PFSK-1 (cell line): ENCODE measurements around the gene CHMP5.

Experiments used
- FOXP2 ChIP-seq: optimal IDR thresholded peaks from 2 replicates; pipeline ENCODE3; 2011; ENCODE audit warnings: borderline replicate concordance, control low read depth, inconsistent platforms; ENCODE audit not compliant: insufficient read depth; ENCODE audit errors: extremely low read length, extremely low read depth
- POLR2AphosphoS5 ChIP-seq: IDR thresholded peaks from 2 replicates; pipeline ENCODE4 v1.6.1; 2012; ENCODE audit warnings: low read depth, mild to moderate bottlenecking, control low read depth, low read length, moderate library complexity
- REST ChIP-seq, 2 experiments: IDR thresholded peaks; 2 replicates each; pipeline versions ENCODE4 v1.6.1 to v1.8.0; 2011 to 2012; ENCODE audit warnings: low read depth in 2 of 2, low read length in 2 of 2, control low read depth in 1 of 2, inconsistent platforms in 1 of 2, mild to moderate bottlenecking in 1 of 2, moderate library complexity in 1 of 2; ENCODE audit not compliant: insufficient read depth in 1 of 2
- SIN3A ChIP-seq: IDR thresholded peaks from 2 replicates; pipeline ENCODE4 v1.6.1; 2012; ENCODE audit warnings: mild to moderate bottlenecking, low read length, moderate library complexity, borderline replicate concordance; ENCODE audit not compliant: insufficient read depth
- TAF1 ChIP-seq: IDR thresholded peaks from 2 replicates; pipeline ENCODE4 v1.6.1; 2012; ENCODE audit warnings: low read length, control low read depth, borderline replicate concordance; ENCODE audit not compliant: insufficient read depth

The CHMP5 gene

GRCh38 chr9:33255471-33255870 is 9.4 kb upstream of the CHMP5 start:
- TF ChIP-seq SIN3A (no peak), TAF1 (no peak), POLR2AphosphoS5 (no peak), REST (IDR thresholded peaks at IDR 0.05; ENCODE audit: insufficient read depth in 1 of 2, low read depth in 2 of 2, low read length in 2 of 2) (no peak), FOXP2 (no peak)

GRCh38 chr9:33256236-33256635 is 8.6 kb upstream of the CHMP5 start:
- no peak for TF ChIP-seq REST (IDR thresholded peaks at IDR 0.05; ENCODE audit: insufficient read depth in 1 of 2, low read depth in 2 of 2, low read length in 2 of 2)
- no peak for TF ChIP-seq SIN3A
- no peak for TF ChIP-seq FOXP2
- no peak for TF ChIP-seq POLR2AphosphoS5
- no peak for TF ChIP-seq TAF1

- TF ChIP-seq SIN3A (no peak), TAF1 (no peak), POLR2AphosphoS5 (no peak), FOXP2 (no peak)
Observed at GRCh38 chr9:33257276-33257675, 7.6 kb upstream of the CHMP5 start.

- no peak for TF ChIP-seq POLR2AphosphoS5
- TF ChIP-seq SIN3A = no peak
- no peak for TF ChIP-seq TAF1
- TF ChIP-seq FOXP2 = no peak
- no peak for TF ChIP-seq REST (IDR thresholded peaks at IDR 0.05; ENCODE audit: insufficient read depth in 1 of 2, low read depth in 2 of 2, low read length in 2 of 2)
Observed at GRCh38 chr9:33260372-33260771, 4.5 kb upstream of the CHMP5 start.

GRCh38 chr9:33263131-33264002 is 1.5 kb upstream of the CHMP5 start:
- TF ChIP-seq SIN3A (no peak), REST (IDR thresholded peaks at IDR 0.05; ENCODE audit: insufficient read depth in 1 of 2, low read depth in 2 of 2, low read length in 2 of 2) (no peak), TAF1 (no peak), POLR2AphosphoS5 (no peak), FOXP2 (no peak)
